Endothelial cell of umbilical vein (primary cell): ENCODE data around the gene MANF. TPM values are rescaled to one million over a fixed set of nuclear protein-coding genes. Genes with fewer than 3 reads are reported as not detected.

Experiments used
- BruUV-seq: library from RNA; stranded (reverse); fragments of 400-500 nt; replicated peaks from 2 replicates; lab custom pipeline; 2021; lab: Mats Ljungman, UMichigan
- CTCF ChIA-PET: fragments of 300-600, 350-600 bp; sonication (Branson Sonifier 250); formaldehyde crosslinking; loops from one replicate; lab custom pipeline; 2021; ENCODE audit warnings: antibody characterized with exemption, inconsistent platforms; lab: Charles Lee
- POLR2A ChIA-PET: fragments of 300-600, 350-600 bp; sonication (Branson Sonifier 250); formaldehyde crosslinking; loops from one replicate; lab custom pipeline; 2021; ENCODE audit warnings: antibody characterized with exemption, inconsistent platforms; lab: Charles Lee
- DNase-seq: peaks from one replicate; pipeline ENCODE4 v3.0.0-alpha.2; 2011; ENCODE audit warnings: low read depth, low spot score
- FAIRE-seq: peaks from 2 replicates; lab custom pipeline; 2011; peaks lifted over from hg19 to GRCh38; lab: Jason Lieb, UNC
- H2AFZ ChIP-seq: 2 replicates; pipeline ENCODE4 v1.6.0; 2012; ENCODE audit warnings: low read depth, low read length, control low read depth, inconsistent platforms
- H3K27ac ChIP-seq: 2 replicates; pipeline ENCODE4 v1.5.1; 2011; ENCODE audit warnings: low read depth, mild to moderate bottlenecking, control low read depth, low read length, moderate library complexity; ENCODE audit not compliant: insufficient read depth
- H3K27me3 ChIP-seq, 2 experiments: 2 replicates each; pipeline versions ENCODE4 v1.6.0 to v1.6.1; 2011; ENCODE audit warnings: low read length in 2 of 2, mixed read lengths in 1 of 2; ENCODE audit not compliant: control insufficient read depth in 2 of 2, insufficient read depth in 2 of 2
- H3K36me3 ChIP-seq, 2 experiments: 2 replicates in 1 of 2; 3 replicates in 1 of 2; pipeline ENCODE4 v1.5.1; 2011; ENCODE audit warnings: low read length in 2 of 2, mild to moderate bottlenecking in 1 of 2, moderate library complexity in 1 of 2; ENCODE audit not compliant: control insufficient read depth in 2 of 2, insufficient read depth in 2 of 2; ENCODE audit errors: extremely low read depth in 1 of 2
- H3K4me1 ChIP-seq: 3 replicates; pipeline ENCODE4 v1.5.1; 2011; ENCODE audit warnings: mild to moderate bottlenecking, low read length; ENCODE audit not compliant: control insufficient read depth, insufficient read depth; ENCODE audit errors: extremely low read depth
- H3K4me2 ChIP-seq: 2 replicates; pipeline ENCODE4 v1.6.1; 2011; ENCODE audit warnings: low read length, control low read depth, mixed read lengths; ENCODE audit not compliant: insufficient read depth
- H3K4me3 ChIP-seq, 3 experiments: fragments of 200-600 bp in 1 of 3; sonication (generic), shearing (Covaris generic) in 1 of 3; replicated peaks in 1 of 3; 2 replicates each; pipeline ENCODE4 v1.5.1; 2011 to 2016; ENCODE audit warnings: control low read depth in 3 of 3, low read length in 3 of 3, mild to moderate bottlenecking in 2 of 3, inconsistent platforms in 1 of 3, low read depth in 1 of 3, moderate library complexity in 1 of 3; ENCODE audit not compliant: insufficient read depth in 1 of 3
- H3K79me2 ChIP-seq: 2 replicates; pipeline ENCODE4 v1.6.0; 2012; ENCODE audit warnings: low read length, inconsistent platforms; ENCODE audit not compliant: control insufficient read depth, insufficient read depth
- H3K9ac ChIP-seq: replicated peaks from 2 replicates; pipeline ENCODE3; 2011; ENCODE audit warnings: low read length, control low read depth; ENCODE audit not compliant: insufficient read depth; ENCODE audit errors: extremely low read depth
- H3K9me1 ChIP-seq: replicated peaks from 3 replicates; pipeline ENCODE4 v1.6.0; 2011; ENCODE audit warnings: mild to moderate bottlenecking, low read length; ENCODE audit not compliant: control insufficient read depth, insufficient read depth; ENCODE audit errors: extremely low read depth
- H3K9me3 ChIP-seq: replicated peaks from 2 replicates; pipeline ENCODE4 v1.5.1; 2012; ENCODE audit warnings: low read length, inconsistent platforms; ENCODE audit not compliant: control insufficient read depth, insufficient read depth
- H4K20me1 ChIP-seq: replicated peaks from 2 replicates; pipeline ENCODE3; 2011; ENCODE audit warnings: mild to moderate bottlenecking, low read length; ENCODE audit not compliant: control insufficient read depth, insufficient read depth; ENCODE audit errors: extremely low read depth
- EZH2 ChIP-seq: IDR thresholded peaks from 2 replicates; pipeline ENCODE4 v1.6.1; 2012; ENCODE audit warnings: borderline replicate concordance, low read depth, mild to moderate bottlenecking, moderate library complexity, low read length, inconsistent platforms; ENCODE audit not compliant: severe bottlenecking
- FOS ChIP-seq: IDR thresholded peaks from 2 replicates; pipeline ENCODE4 v1.6.1; 2011; ENCODE audit warnings: mild to moderate bottlenecking, low read length, moderate library complexity, borderline replicate concordance; ENCODE audit not compliant: insufficient read depth
- GATA2 ChIP-seq: IDR thresholded peaks from 2 replicates; pipeline ENCODE4 v1.7.0; 2011; ENCODE audit warnings: low read depth, mild to moderate bottlenecking, moderate library complexity, mixed read lengths, low read length; ENCODE audit not compliant: insufficient read length, insufficient read depth
- JUN ChIP-seq: IDR thresholded peaks from 2 replicates; pipeline ENCODE4 v1.6.1; 2011; ENCODE audit warnings: borderline replicate concordance, low read depth; ENCODE audit not compliant: insufficient read length, insufficient read depth
- MYC ChIP-seq: IDR thresholded peaks from one replicate; pipeline ENCODE4 v1.6.1; 2011; ENCODE audit warnings: mild to moderate bottlenecking, low read depth, low read length
- POLR2A ChIP-seq: IDR thresholded peaks from 2 replicates; pipeline ENCODE4 v1.6.1; 2012; ENCODE audit warnings: low read depth, mild to moderate bottlenecking, control low read depth, low read length
- POLR2AphosphoS5 ChIP-seq: IDR thresholded peaks from 2 replicates; pipeline ENCODE4 v1.6.1; 2012; ENCODE audit warnings: low read depth, mild to moderate bottlenecking, control low read depth, low read length, moderate library complexity; ENCODE audit not compliant: insufficient read depth
- dilution Hi-C: fragments of 300-500 bp; cut with MboI; formaldehyde crosslinking; loops from one replicate; pipeline ENCODE4 v1.15.0; 2019; ENCODE audit warnings: low sequenced_read_pairs; ENCODE audit not compliant: extremely low pct_ligation_motif_present
- intact Hi-C: fragments of 100-400 bp; cut with micrococcal nuclease; formaldehyde crosslinking; loops from one replicate; pipeline ENCODE4 v1.10.0; 2022
- polyA plus RNA-seq, 4 experiments: library from polyadenylated mRNA; depleted of rRNA in 3 of 4; stranded (reverse) in 3 of 4; unstranded in 1 of 4; fragments of >200 nt; gene quantifications; 2 replicates each; pipeline versions ENCODE4 v1.2.1 to v1.2.3, GENCODE V29; 2011 to 2012; ENCODE audit warnings: missing spikeins in 1 of 4
- total RNA-seq: library from RNA; stranded (reverse); gene quantifications from 2 replicates; pipeline ENCODE4 v1.2.3, GENCODE V29; 2021
- TF ChIP-seq, protein P1 (sequence below), 2 donors: IDR thresholded peaks; 1 replicate in 1 of 2; 2 replicates in 1 of 2; pipeline ENCODE4 v1.5.1; 2011; ENCODE audit warnings: low read length in 2 of 2, mild to moderate bottlenecking in 2 of 2, moderate library complexity in 2 of 2, control low read depth in 1 of 2, inconsistent platforms in 1 of 2, low read depth in 1 of 2; ENCODE audit not compliant: insufficient read depth in 1 of 2; ENCODE audit errors: extremely low read depth in 1 of 2
- TF ChIP-seq, protein P2 (sequence below): IDR thresholded peaks from 2 replicates; pipeline ENCODE4 v1.6.1; 2011; ENCODE audit not compliant: insufficient read depth, insufficient read length

Gene MANF
- total and polyA plus RNA-seq, 2 donors (not counting 3 experiments of a cell fraction or from before 2014, with no cell fraction given): 100 to 248 TPM

- dilution Hi-C loops (no loop called here), intact Hi-C loops (no loop called here)
- no TSS peak for BruUV-seq
- Histone ChIP-seq H3K36me3 (no peaks in the 10 kb centered on the region), H3K79me2 (no peaks in the 10 kb centered on the region), H3K9me3 (no peaks in the 10 kb centered on the region), H3K4me2 (no peak overlapping the region), H3K27me3 (peaks cover 0 to 2% of the 10 kb centered on the region in 2 experiments), H3K4me3 (no peak overlapping the region), H3K4me1 (no peaks in the 10 kb centered on the region), H4K20me1 (no peaks in the 10 kb centered on the region), H2AFZ (no peak overlapping the region), H3K9me1 (no peaks in the 10 kb centered on the region), H3K27ac (no peak overlapping the region), H3K9ac (no peak overlapping the region)
- ChIA-PET POLR2A (no interaction called here), CTCF (interaction anchor here (0.8 kb wide), 1 partner anchor 19 kb away, joined by 3 read pairs; no protein-coding TSS in a partner anchor)
- DNase-seq (no peak), FAIRE-seq (no peak)
- TF ChIP-seq, protein P1, sequence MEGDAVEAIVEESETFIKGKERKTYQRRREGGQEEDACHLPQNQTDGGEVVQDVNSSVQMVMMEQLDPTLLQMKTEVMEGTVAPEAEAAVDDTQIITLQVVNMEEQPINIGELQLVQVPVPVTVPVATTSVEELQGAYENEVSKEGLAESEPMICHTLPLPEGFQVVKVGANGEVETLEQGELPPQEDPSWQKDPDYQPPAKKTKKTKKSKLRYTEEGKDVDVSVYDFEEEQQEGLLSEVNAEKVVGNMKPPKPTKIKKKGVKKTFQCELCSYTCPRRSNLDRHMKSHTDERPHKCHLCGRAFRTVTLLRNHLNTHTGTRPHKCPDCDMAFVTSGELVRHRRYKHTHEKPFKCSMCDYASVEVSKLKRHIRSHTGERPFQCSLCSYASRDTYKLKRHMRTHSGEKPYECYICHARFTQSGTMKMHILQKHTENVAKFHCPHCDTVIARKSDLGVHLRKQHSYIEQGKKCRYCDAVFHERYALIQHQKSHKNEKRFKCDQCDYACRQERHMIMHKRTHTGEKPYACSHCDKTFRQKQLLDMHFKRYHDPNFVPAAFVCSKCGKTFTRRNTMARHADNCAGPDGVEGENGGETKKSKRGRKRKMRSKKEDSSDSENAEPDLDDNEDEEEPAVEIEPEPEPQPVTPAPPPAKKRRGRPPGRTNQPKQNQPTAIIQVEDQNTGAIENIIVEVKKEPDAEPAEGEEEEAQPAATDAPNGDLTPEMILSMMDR (IDR thresholded peaks at IDR 0.05; ENCODE audit: extremely low read depth in 1 of 2, insufficient read depth in 1 of 2, low read depth in 1 of 2, low read length in 2 of 2): no peak
- TF ChIP-seq, protein P2, sequence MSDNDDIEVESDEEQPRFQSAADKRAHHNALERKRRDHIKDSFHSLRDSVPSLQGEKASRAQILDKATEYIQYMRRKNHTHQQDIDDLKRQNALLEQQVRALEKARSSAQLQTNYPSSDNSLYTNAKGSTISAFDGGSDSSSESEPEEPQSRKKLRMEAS: no peak
- no peak for TF ChIP-seq FOS
- TF ChIP-seq POLR2A: no peak
- no peak for TF ChIP-seq JUN
- no peak for TF ChIP-seq EZH2
- TF ChIP-seq POLR2AphosphoS5: no peak
- TF ChIP-seq GATA2: no peak
- TF ChIP-seq MYC: no peak
Measured at GRCh38 chr3:51350751-51351150, 34.3 kb upstream of the MANF start.
